NCI-H146 (cell line): ENCODE data around the gene MUS81.

ENCODE experiments used
- DNase-seq: peaks from one replicate; lab custom pipeline; 2025; lab: John Stamatoyannopoulos, UW

Gene MUS81

DNA sequence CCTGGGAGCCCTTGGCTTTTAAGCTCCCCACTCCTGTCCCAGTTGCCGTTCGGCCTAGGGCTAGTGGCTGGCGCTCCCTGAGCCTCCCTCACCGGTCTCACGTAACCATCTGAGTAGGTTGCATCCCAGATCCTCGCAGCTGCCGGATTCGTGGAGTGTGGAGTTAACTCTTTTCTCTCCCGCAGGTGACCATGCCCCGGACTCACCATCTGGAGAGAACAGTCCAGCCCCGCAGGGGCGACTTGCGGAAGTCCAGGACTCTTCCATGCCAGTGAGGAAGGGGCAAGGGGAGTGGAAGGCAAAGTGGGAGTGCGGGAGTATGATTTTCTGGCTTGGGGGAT lies 902 bp downstream of the MUS81 start:
- DNase-seq, result peak; percentile 42

GRCh38 chr11:65861533-65862183 lies 1.4 kb downstream of the MUS81 start:
- no peak for DNase-seq

DNA sequence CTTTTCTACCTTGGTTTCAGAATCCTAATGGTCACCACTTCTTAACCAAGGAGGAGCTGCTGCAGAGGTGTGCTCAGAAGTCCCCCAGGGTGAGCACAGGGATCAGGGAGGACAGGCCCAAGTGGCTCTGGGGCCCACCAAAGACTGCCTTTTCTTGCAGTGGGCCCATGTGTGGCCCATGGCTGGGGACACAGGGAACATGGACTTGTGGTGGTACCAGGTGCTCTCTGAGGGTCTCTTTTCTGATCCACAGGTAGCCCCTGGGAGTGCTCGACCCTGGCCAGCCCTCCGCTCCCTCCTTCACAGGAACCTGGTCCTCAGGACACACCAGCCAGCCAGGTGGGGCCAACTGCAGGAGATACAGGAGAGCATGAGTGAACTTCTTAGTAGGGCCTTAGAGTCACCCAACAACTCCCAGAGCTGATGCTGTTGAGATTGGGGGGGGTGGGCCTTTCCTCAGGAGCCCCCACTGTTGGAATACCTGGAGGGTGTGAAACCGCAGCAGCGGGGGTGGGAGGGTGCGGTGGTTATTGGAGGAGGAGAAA lies 2.0 kb downstream of the MUS81 start:
- no peak for DNase-seq

- no peak for DNase-seq
These were observed 3.0 kb downstream of the MUS81 start for GRCh38 chr11:65862941-65863888.

- DNase-seq, result no peak
These were observed 3.9 kb downstream of the MUS81 start for GRCh38 chr11:65863889-65864705.

- DNase-seq, result no peak
These were observed 4.7 kb downstream of the MUS81 start for GRCh38 chr11:65864706-65865471.

- DNase-seq, result no peak
These were observed 5.4 kb downstream of the MUS81 start for GRCh38 chr11:65865550-65866172.

GRCh38 chr11:65866509-65867283 lies 6.5 kb downstream of the MUS81 start:
- no peak for DNase-seq

DNA sequence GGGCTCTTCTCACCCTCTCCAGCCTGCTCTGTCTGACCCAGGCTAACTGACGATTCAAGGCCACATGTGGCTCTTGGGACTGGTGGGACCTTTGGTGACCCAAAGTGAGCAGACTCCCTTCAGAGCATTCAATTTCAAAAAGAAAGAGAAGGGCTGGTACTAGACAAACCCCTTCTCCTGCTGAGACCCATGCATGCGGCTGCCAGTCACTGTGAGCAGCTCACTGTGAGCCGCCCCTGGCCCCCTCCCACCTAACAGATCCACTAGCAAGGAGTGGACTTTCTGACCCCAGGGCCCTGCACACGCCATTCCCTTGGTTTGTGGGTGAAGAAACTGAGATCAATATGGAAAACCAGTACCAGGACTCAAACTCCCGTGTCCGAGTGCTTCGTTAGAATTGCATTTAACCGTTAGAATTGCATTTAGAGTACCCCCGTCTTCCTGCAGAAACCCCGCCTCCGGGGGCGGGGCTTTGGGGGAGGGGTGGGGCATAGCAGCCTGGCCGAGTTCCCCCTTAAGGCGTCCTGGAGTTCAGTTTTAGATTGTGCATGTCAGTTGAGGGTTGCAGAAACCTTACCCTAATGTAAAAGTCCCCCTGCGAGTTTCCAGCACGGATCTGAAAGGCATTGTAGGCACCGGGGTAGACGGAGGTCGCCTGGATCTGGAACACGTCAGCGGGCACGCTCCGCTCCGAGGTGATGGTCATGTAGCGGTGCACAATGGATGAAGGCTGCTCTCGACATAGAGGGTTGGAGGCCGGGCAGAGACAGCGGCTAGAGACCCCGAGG lies 7.2 kb downstream of the MUS81 start:
- no peak for DNase-seq

DNA sequence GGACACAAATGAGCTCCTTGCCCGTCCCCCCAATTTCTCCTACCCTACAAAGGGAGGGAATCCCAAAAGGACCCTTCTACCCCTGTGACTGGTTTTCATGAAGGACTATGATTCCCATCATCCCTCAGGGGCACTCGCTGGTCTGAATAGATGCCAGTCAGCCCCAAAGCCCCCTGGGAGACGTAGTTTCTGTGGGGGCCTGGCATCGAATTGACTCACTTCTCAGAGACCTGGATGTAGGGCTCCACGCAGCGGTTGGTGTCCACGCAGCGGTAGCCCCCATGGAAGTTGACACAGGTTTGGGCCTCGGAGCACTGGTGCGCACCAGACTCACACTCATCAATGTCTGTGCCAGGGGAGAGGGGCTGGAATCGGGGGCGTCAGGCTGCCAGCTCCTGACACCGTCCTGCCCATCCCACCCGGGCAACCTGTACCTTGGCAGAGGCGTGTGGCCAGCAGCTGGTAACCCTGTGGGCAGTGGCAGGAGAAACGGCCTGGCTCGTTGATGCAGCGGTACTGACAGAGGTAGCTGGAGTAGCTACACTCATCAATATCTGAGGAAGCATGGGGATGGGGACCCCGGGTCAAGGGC lies 7.9 kb downstream of the MUS81 start:
- peak; percentile 24 for DNase-seq

GRCh38 chr11:65868907-65869306 lies 8.7 kb downstream of the MUS81 start:
- no peak for DNase-seq

GRCh38 chr11:65869643-65870306 lies 9.5 kb downstream of the MUS81 start:
- no peak for DNase-seq

DNA sequence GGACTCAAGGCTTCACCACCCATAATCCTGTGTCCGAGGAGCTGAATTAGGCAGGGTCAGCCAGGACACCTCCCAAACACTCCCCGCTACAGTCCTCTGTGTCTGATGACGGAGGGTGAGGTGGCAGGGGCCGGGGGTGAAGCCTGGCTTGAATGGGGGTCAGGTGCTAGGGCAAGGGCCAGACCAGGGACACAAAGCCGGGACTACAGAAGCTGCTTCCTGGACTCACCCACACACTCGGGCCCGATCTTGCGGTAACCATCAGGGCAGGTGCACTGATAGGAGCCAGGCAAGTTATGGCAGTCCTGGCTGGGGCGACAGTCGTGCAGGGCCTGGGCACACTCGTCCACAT lies 10.1 kb downstream of the MUS81 start:
- no peak for DNase-seq

DNA sequence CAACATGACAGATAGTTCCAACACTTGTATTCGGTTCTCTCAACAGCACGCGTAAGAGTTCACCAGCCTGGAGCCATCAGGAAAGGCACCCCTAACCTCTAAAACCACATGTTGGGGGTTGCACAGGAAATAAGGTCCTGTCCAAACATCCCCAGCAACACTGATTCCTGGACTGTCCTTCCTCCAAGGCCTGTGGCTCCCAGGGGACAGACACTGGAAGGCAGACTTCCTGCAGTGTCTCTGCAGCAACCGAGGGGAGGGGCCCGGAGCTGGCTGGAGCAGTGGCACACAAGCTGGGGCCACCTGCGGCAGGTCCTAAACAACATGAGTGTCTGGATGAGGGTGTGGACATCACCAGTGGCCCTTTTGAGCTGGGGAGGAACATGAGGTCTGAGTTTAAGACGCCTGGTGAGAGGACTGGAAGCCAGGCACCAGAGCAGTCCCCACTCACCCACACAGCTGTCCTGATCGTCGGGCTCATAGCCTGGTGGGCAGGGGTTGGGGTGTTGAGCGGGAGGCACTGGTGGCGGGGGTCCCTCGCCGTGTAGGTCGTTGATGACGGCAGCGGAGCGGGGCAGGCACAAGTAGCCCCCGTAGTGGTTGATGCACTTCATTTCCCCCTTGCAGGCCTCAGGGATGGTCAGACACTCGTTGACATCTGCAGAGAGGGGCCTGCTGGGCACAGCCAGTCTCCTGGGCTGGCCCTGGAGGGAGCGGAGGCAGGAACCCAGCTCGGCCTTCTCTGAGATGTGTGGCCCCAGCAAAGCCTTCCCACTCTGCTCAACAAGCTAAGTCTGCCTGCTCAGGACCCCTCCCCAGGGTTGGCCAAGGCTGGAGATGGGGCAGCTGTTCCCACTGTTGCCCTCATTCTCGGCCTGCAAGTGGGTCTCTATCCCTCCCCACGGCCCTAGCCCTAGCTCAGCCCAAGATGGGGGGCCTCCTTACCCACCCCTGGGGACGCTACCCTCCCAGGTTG lies 10.8 kb downstream of the MUS81 start:
- peak; percentile 32 for DNase-seq

DNA sequence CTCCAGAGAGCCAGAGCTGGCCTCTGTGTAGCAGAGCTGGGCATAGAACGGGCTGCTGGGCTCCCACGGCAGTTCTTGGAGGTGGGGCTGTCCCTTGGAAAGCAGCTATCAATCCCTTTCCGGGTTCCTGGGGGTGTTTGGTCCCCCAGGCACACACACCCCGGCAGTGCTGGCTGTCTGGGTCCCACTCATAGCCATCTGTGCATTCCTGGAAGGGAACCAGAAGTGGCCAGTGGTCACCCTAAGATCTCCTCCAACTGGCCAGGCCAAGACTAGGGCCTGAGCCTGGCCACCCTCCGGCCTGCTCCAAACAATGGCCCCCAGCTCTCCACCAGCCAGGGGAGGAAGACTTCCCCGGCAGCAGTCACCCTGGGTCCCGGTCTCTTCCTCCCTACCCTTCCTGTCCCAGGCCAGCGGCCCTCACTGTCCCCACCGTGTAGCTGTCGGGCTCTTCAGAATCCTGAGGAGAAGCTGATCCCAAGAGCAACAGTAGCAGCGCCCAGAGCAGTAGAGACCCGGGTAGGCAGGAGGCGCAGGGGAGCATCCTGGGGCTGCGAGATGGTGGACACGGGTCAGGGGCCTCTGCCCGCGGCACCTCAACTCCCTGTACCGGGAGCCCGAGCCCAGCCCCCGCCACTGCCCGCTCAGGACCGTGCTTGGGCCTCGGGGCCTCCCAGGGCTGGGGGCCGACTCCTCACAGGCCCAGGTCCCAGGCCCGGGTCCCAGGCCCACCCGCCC lies 11.7 kb downstream of the MUS81 start:
- DNase-seq, result no peak

GRCh38 chr11:65872586-65873317 lies 12.5 kb downstream of the MUS81 start, which contains the start of gene EFEMP2:
TSS of gene EFEMP2 (minus strand) at chr11:65872800. CDS start at chr11:65872354, 446 bp downstream.
- DNase-seq, result peak; percentile 30
